Measurements from ENCODE around the gene CFAP99. TPM values are rescaled to one million over a fixed set of nuclear protein-coding genes. Genes with fewer than 3 reads are reported as not detected.

CFAP99 gene
- total RNA-seq, 2 donors from 2014 or later: not detected

DNA sequence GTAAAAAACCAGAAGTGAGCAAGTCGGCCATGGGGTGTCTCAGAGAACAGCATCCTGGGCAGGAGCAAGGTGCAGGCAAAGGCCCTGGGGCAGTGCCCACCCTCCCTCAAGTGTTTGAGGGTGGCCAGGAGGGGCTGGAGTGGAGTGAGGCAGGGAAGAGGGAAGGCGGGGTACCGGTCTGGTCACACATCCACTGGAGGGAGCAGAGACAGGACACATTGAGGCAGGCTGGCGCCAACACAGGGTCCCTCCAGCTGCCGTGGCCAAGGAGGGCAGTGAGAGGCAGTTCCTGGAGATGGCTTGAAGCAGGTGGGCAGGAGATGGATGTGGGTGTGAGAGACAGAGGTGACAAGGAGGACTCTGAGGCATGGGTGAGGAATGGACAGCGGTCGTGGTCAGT is 29.8 kb downstream of the CFAP99 start:
- Mint-ChIP-seq H3K9me3 (no peaks in the 10 kb centered on the region), H3K36me3 (ENCODE audit: low read depth) (no peaks in the 10 kb centered on the region), H3K4me3 (no peak overlapping the region), H3K4me1 (no peaks in the 10 kb centered on the region), H3K27me3 (ENCODE audit: insufficient read depth) (peaks cover 3% of the 10 kb centered on the region), H3K27ac (no peak overlapping the region)
- Histone ChIP-seq H3K4me3 (ENCODE audit: low read length) (no peak overlapping the region), H3K9me3 (ENCODE audit: control insufficient read depth, low read length) (no peaks in the 10 kb centered on the region), H3K36me3 (ENCODE audit: control insufficient read depth, insufficient read depth, low read length) (no peaks in the 10 kb centered on the region), H3K4me1 (ENCODE audit: control insufficient read depth, insufficient read depth, low read length) (no peaks in the 10 kb centered on the region), H3K27me3 (ENCODE audit: control insufficient read depth, insufficient read depth, low read length, poor library complexity, severe bottlenecking) (no peaks in the 10 kb centered on the region), H3K9ac (ENCODE audit: extremely low read depth, low read length, poor library complexity, severe bottlenecking) (no peak overlapping the region), H3K27ac (ENCODE audit: low read depth, low read length) (no peak overlapping the region)
- DNase-seq: no peak
- 82 to 85% methylated on average over 3 to 7 of the region's 7 CpGs for WGBS, 2 experiments (ENCODE audit: insufficient coverage in 1 of 2, insufficient read length in 1 of 2)
- TF ChIP-seq CTCF (conservative IDR thresholded peaks at IDR 0.05): no peak

DNA sequence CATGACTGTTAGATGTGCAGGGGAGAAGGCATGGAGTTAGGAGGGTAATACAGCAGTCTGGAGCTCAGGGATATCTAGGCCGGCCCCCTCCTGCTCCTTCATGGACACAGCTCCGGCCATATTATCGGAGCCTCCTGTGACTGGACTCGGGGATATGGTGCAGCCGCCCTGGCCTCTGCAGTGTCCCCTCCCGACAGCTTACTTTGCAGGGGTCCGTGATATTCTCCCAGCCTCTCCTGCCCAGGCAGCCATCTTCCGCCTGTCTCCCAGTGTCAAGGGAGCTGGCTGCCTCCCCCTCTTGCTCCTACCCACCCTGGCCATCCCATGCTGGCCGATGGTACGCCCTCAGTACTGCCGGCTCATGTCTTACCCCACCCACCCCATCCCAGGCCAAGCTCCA is 30.3 kb downstream of the CFAP99 start:
- no peaks in the 10 kb centered on the region for H3K9me3 ChIP-seq (ENCODE audit: control insufficient read depth, low read length)
- H3K36me3 ChIP-seq (ENCODE audit: control insufficient read depth, insufficient read depth, low read length): no peaks in the 10 kb centered on the region
- Mint-ChIP-seq H3K27ac (no peak overlapping the region), H3K4me1 (no peaks in the 10 kb centered on the region), H3K4me3 (no peak overlapping the region), H3K36me3 (ENCODE audit: low read depth) (no peaks in the 10 kb centered on the region), H3K9me3 (no peaks in the 10 kb centered on the region), H3K27me3 (ENCODE audit: insufficient read depth) (peaks cover 3% of the 10 kb centered on the region)
- no peak overlapping the region for H3K4me3 ChIP-seq (ENCODE audit: low read length)
- no peak for TF ChIP-seq CTCF (conservative IDR thresholded peaks at IDR 0.05)
- no peak for DNase-seq
- no peak overlapping the region for H3K9ac ChIP-seq (ENCODE audit: extremely low read depth, low read length, poor library complexity, severe bottlenecking)
- WGBS, 2 experiments (ENCODE audit: insufficient coverage in 1 of 2, insufficient read length in 1 of 2): 94 to 100% methylated on average over 3 to 11 of the region's 11 CpGs
- H3K27ac ChIP-seq (ENCODE audit: low read depth, low read length): no peak overlapping the region
- no peaks in the 10 kb centered on the region for H3K4me1 ChIP-seq (ENCODE audit: control insufficient read depth, insufficient read depth, low read length)
- H3K27me3 ChIP-seq (ENCODE audit: control insufficient read depth, insufficient read depth, low read length, poor library complexity, severe bottlenecking): no peaks in the 10 kb centered on the region

- Mint-ChIP-seq H3K4me3 (no peak overlapping the region), H3K9me3 (no peaks in the 10 kb centered on the region), H3K4me1 (no peaks in the 10 kb centered on the region), H3K27ac (no peak overlapping the region), H3K36me3 (ENCODE audit: low read depth) (no peaks in the 10 kb centered on the region), H3K27me3 (ENCODE audit: insufficient read depth) (peaks cover 3% of the 10 kb centered on the region)
- Histone ChIP-seq H3K9me3 (ENCODE audit: control insufficient read depth, low read length) (no peaks in the 10 kb centered on the region), H3K27ac (ENCODE audit: low read depth, low read length) (no peak overlapping the region), H3K27me3 (ENCODE audit: control insufficient read depth, insufficient read depth, low read length, poor library complexity, severe bottlenecking) (no peaks in the 10 kb centered on the region), H3K36me3 (ENCODE audit: control insufficient read depth, insufficient read depth, low read length) (no peaks in the 10 kb centered on the region), H3K9ac (ENCODE audit: extremely low read depth, low read length, poor library complexity, severe bottlenecking) (no peak overlapping the region), H3K4me1 (ENCODE audit: control insufficient read depth, insufficient read depth, low read length) (no peaks in the 10 kb centered on the region), H3K4me3 (ENCODE audit: low read length) (no peak overlapping the region)
- no peak for TF ChIP-seq CTCF (conservative IDR thresholded peaks at IDR 0.05)
- DNase-seq: no peak
- 89 to 92% methylated on average over 17 to 27 of the region's 27 CpGs for WGBS, 2 experiments (ENCODE audit: insufficient coverage in 1 of 2, insufficient read length in 1 of 2)
These were observed 31.0 kb downstream of the CFAP99 start for GRCh38 chr4:2449511-2450392.
